RKO (cell line): Measurements from ENCODE around the gene RAET1G.
"Not testable (repeated sequence)": the region's sequence is repeated elsewhere in the genome, so short reads cannot be mapped to it uniquely, and the experiment has no call there.

Experiments used
- DNase-seq: peaks from one replicate; pipeline ENCODE4 v3.0.0-alpha.2; 2016; ENCODE audit warnings: low spot score

RAET1G gene

GRCh38 chr6:149913540-149914240 lies 9.2 kb downstream of the RAET1G start:
- no peak for DNase-seq

- DNase-seq: no peak
Observed at GRCh38 chr6:149913085-149913484, 9.8 kb downstream of the RAET1G start.

- DNase-seq: not testable (repeated sequence)
Observed at GRCh38 chr6:149912680-149913079, 10.2 kb downstream of the RAET1G start.

GRCh38 chr6:149910721-149911151 lies 12.2 kb downstream of the RAET1G start:
- DNase-seq: no peak

- no peak for DNase-seq
Observed at GRCh38 chr6:149909701-149910470, 13.0 kb downstream of the RAET1G start.

- DNase-seq: not testable (repeated sequence)
Observed at GRCh38 chr6:149908480-149908879, 14.4 kb downstream of the RAET1G start.

- no peak for DNase-seq
Observed at GRCh38 chr6:149907317-149907716, 15.6 kb downstream of the RAET1G start.

- no peak for DNase-seq
Observed at GRCh38 chr6:149906405-149906804, 16.5 kb downstream of the RAET1G start.

GRCh38 chr6:149905911-149906371 lies 17.0 kb downstream of the RAET1G start:
- no peak for DNase-seq

- no peak for DNase-seq
Observed at GRCh38 chr6:149905371-149905910, 17.5 kb downstream of the RAET1G start.

GRCh38 chr6:149904661-149905370 lies 18.1 kb downstream of the RAET1G start:
- DNase-seq: no peak

- no peak for DNase-seq
Observed at GRCh38 chr6:149903938-149904611, 18.8 kb downstream of the RAET1G start.

- DNase-seq: no peak
Observed at GRCh38 chr6:149901444-149902140, 21.3 kb downstream of the RAET1G start.

GRCh38 chr6:149900620-149901443 lies 22.1 kb downstream of the RAET1G start:
- DNase-seq: no peak

GRCh38 chr6:149899926-149900619 lies 22.8 kb downstream of the RAET1G start:
- no peak for DNase-seq

GRCh38 chr6:149899486-149899885 lies 23.4 kb downstream of the RAET1G start:
- DNase-seq: no peak

- no peak for DNase-seq
Observed at GRCh38 chr6:149898966-149899365, 24.0 kb downstream of the RAET1G start.

- DNase-seq: no peak
Observed at GRCh38 chr6:149897855-149898744, 24.8 kb downstream of the RAET1G start, which contains the start of gene RAET1E. Gene RAET1E (minus strand): TSS chr6:149898113. CDS start chr6:149890901, 7,212 bp downstream.
